Measurements from ENCODE around the gene MAPK8IP1. TPM values are rescaled to one million over a fixed set of nuclear protein-coding genes. Genes with fewer than 3 reads are reported as not detected.
"Not testable (repeated sequence)": the region's sequence is repeated elsewhere in the genome, so short reads cannot be mapped to it uniquely, and the experiment has no call there.

Gene MAPK8IP1
- total RNA-seq, 1 donor: 1.5 TPM

GRCh38 chr11:45894555-45895247, 9.2 kb downstream of the MAPK8IP1 start:
- H3K27me3 ChIP-seq (ENCODE audit: insufficient read depth, low read length): peaks cover 27% of the 10 kb centered on the region
- no peaks in the 10 kb centered on the region for H3K9me3 ChIP-seq (ENCODE audit: low read depth, low read length)
- no peak overlapping the region for H3K4me3 ChIP-seq (ENCODE audit: low read length)
- peaks cover 6% of the 10 kb centered on the region for H3K4me1 ChIP-seq (ENCODE audit: insufficient read depth, low read length)

GRCh38 chr11:45895553-45896259, 10.3 kb downstream of the MAPK8IP1 start:
- H3K9me3 ChIP-seq (ENCODE audit: low read depth, low read length): no peaks in the 10 kb centered on the region
- H3K4me3 ChIP-seq (ENCODE audit: low read length): no peak overlapping the region
- peaks cover 32% of the 10 kb centered on the region for H3K27me3 ChIP-seq (ENCODE audit: insufficient read depth, low read length)
- peaks cover 6% of the 10 kb centered on the region for H3K4me1 ChIP-seq (ENCODE audit: insufficient read depth, low read length)

- H3K27me3 ChIP-seq (ENCODE audit: insufficient read depth, low read length): peaks cover 34% of the 10 kb centered on the region
These were observed 11.1 kb downstream of the MAPK8IP1 start for GRCh38 chr11:45896422-45896984.

GRCh38 chr11:45897556-45897955, 12.1 kb downstream of the MAPK8IP1 start:
- H3K4me3 ChIP-seq (ENCODE audit: low read length): no peak overlapping the region
- peaks cover 34% of the 10 kb centered on the region for H3K27me3 ChIP-seq (ENCODE audit: insufficient read depth, low read length)
- no peaks in the 10 kb centered on the region for H3K9me3 ChIP-seq (ENCODE audit: low read depth, low read length)
- peaks cover 6% of the 10 kb centered on the region for H3K4me1 ChIP-seq (ENCODE audit: insufficient read depth, low read length)

More at GRCh38 chr11:45896422-45896984, 11.1 kb downstream of the MAPK8IP1 start:
- Histone ChIP-seq H3K4me1 (ENCODE audit: insufficient read depth, low read length) (peaks cover 6% of the 10 kb centered on the region), H3K4me3 (ENCODE audit: low read length) (no peak overlapping the region), H3K9me3 (ENCODE audit: low read depth, low read length) (no peaks in the 10 kb centered on the region)

GRCh38 chr11:45899086-45899447, 13.6 kb downstream of the MAPK8IP1 start:
- Histone ChIP-seq H3K27me3 (ENCODE audit: insufficient read depth, low read length) (peaks cover 34% of the 10 kb centered on the region), H3K9me3 (ENCODE audit: low read depth, low read length) (no peaks in the 10 kb centered on the region), H3K4me3 (ENCODE audit: low read length) (no peak overlapping the region), H3K4me1 (ENCODE audit: insufficient read depth, low read length) (peaks cover 6% of the 10 kb centered on the region)

GRCh38 chr11:45899448-45900174, 14.2 kb downstream of the MAPK8IP1 start:
- Histone ChIP-seq H3K9me3 (ENCODE audit: low read depth, low read length) (no peaks in the 10 kb centered on the region), H3K4me1 (ENCODE audit: insufficient read depth, low read length) (peaks cover 6% of the 10 kb centered on the region), H3K4me3 (ENCODE audit: low read length) (peak overlapping the region; percentile 10), H3K27me3 (ENCODE audit: insufficient read depth, low read length) (peaks cover 34% of the 10 kb centered on the region)

- H3K27me3 ChIP-seq (ENCODE audit: insufficient read depth, low read length): peaks cover 34% of the 10 kb centered on the region
- not testable (repeated sequence) for H3K4me3 ChIP-seq (ENCODE audit: low read length); H3K9me3 ChIP-seq (ENCODE audit: low read depth, low read length); H3K4me1 ChIP-seq (ENCODE audit: insufficient read depth, low read length)
These were observed 14.8 kb downstream of the MAPK8IP1 start for GRCh38 chr11:45900175-45900800.

- peaks cover 6% of the 10 kb centered on the region for H3K4me1 ChIP-seq (ENCODE audit: insufficient read depth, low read length)
- H3K27me3 ChIP-seq (ENCODE audit: insufficient read depth, low read length): peaks cover 32% of the 10 kb centered on the region
- no peak overlapping the region for H3K4me3 ChIP-seq (ENCODE audit: low read length)
- H3K9me3 ChIP-seq (ENCODE audit: low read depth, low read length): no peaks in the 10 kb centered on the region
These were observed 15.6 kb downstream of the MAPK8IP1 start for GRCh38 chr11:45900916-45901617.

GRCh38 chr11:45901626-45902025, 16.2 kb downstream of the MAPK8IP1 start:
- H3K27me3 ChIP-seq (ENCODE audit: insufficient read depth, low read length): peaks cover 30% of the 10 kb centered on the region
- H3K9me3 ChIP-seq (ENCODE audit: low read depth, low read length): no peaks in the 10 kb centered on the region
- no peak overlapping the region for H3K4me3 ChIP-seq (ENCODE audit: low read length)
- H3K4me1 ChIP-seq (ENCODE audit: insufficient read depth, low read length): peaks cover 6% of the 10 kb centered on the region

- no peaks in the 10 kb centered on the region for H3K9me3 ChIP-seq (ENCODE audit: low read depth, low read length)
- peaks cover 23% of the 10 kb centered on the region for H3K27me3 ChIP-seq (ENCODE audit: insufficient read depth, low read length)
- H3K4me3 ChIP-seq (ENCODE audit: low read length): no peak overlapping the region
These were observed 17.3 kb downstream of the MAPK8IP1 start for GRCh38 chr11:45902452-45903380.

GRCh38 chr11:45904309-45904915, 19.0 kb downstream of the MAPK8IP1 start:
- peaks cover 7% of the 10 kb centered on the region for H3K27me3 ChIP-seq (ENCODE audit: insufficient read depth, low read length)
- no peak overlapping the region for H3K4me3 ChIP-seq (ENCODE audit: low read length)
- no peaks in the 10 kb centered on the region for H3K9me3 ChIP-seq (ENCODE audit: low read depth, low read length)
- H3K4me1 ChIP-seq (ENCODE audit: insufficient read depth, low read length): peaks cover under 1% of the 10 kb centered on the region

More at GRCh38 chr11:45902452-45903380, 17.3 kb downstream of the MAPK8IP1 start:
- peaks cover 6% of the 10 kb centered on the region for H3K4me1 ChIP-seq (ENCODE audit: insufficient read depth, low read length)

- Histone ChIP-seq H3K4me3 (ENCODE audit: low read length) (no peak overlapping the region), H3K27me3 (ENCODE audit: insufficient read depth, low read length) (peaks cover 7% of the 10 kb centered on the region), H3K4me1 (ENCODE audit: insufficient read depth, low read length) (no peaks in the 10 kb centered on the region), H3K9me3 (ENCODE audit: low read depth, low read length) (no peaks in the 10 kb centered on the region)
These were observed 19.6 kb downstream of the MAPK8IP1 start for GRCh38 chr11:45905095-45905494.

- H3K4me3 ChIP-seq (ENCODE audit: low read length); H3K27me3 ChIP-seq (ENCODE audit: insufficient read depth, low read length); H3K9me3 ChIP-seq (ENCODE audit: low read depth, low read length); H3K4me1 ChIP-seq (ENCODE audit: insufficient read depth, low read length): not testable (repeated sequence)
These were observed 20.1 kb downstream of the MAPK8IP1 start for GRCh38 chr11:45905576-45905975.
